ENCODE data around the gene AAR2. TPM values are rescaled to one million over a fixed set of nuclear protein-coding genes. Genes with fewer than 3 reads are reported as not detected.

The AAR2 gene
- total and polyA plus RNA-seq, 2 experiments from 2014 or later = 34.3 to 35.4 TPM

DNA sequence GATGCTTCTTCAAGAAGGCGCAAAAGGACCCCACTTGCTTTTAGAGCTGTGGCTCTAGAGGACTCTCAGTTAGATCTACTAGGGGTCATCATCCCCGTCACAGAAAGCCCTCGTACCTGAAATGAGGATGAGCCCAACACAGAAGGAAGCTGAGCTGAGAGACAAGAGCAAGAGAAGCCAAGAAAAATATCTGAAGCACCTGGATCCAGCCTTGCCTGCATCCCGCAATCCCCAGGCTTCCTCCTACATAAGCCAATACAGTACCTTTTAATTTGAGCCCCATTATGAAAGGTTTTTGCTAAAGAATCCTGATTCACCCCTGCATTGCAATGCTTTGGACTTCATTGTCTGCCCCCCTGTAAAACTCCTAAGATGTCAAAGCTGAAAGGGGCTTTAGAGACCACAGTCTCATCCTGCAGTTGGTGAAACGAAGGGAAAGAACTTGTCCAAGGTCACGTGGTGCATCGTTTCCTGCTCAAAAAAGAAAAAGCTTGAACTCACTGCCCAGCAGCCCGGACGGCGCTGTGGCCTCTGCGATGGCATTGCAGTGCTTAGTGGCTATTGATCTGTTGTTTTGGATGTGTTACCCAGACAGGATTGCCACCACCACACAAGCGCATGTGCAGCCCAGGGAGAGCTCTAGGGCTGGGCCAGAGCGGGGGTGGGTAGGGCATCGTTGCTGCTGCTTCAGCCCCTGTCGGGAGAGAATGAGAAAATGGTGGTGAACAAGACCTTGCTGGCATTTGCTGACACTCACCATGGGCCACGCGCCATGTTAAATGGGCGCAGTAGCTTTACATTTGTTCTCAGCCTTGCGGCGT is 28.4 kb downstream of the AAR2 start:
- no peak overlapping the region for H2AFZ ChIP-seq
- H3K36me3 ChIP-seq (ENCODE audit: low read depth) = no peaks in the 10 kb centered on the region
- no peak overlapping the region for H3K9ac ChIP-seq
- TF ChIP-seq EZH2 (IDR thresholded peaks at IDR 0.05; ENCODE audit: insufficient read depth, poor library complexity, severe bottlenecking) = no peak
- no peak for TF ChIP-seq EZH2phosphoT487 (IDR thresholded peaks at IDR 0.05; ENCODE audit: insufficient read depth, low read depth)
- in situ Hi-C loops (cut with MboI) = no loop called here
- no peaks in the 10 kb centered on the region for H3K9me2 ChIP-seq (ENCODE audit: insufficient read depth)
- H3K4me2 ChIP-seq (ENCODE audit: unreplicated experiment) = no peak overlapping the region
- WGBS, 2 experiments (ENCODE audit: low coverage in 1 of 2, low lambda C conversion rate in 2 of 2, missing lambda C conversion rate in 2 of 2) = 75 to 80% methylated on average over 20 of the region's 20 CpGs
- no peaks in the 10 kb centered on the region for H3K4me1 ChIP-seq (ENCODE audit: insufficient read depth)
- no peaks in the 10 kb centered on the region for H3K9me3 ChIP-seq (ENCODE audit: low read depth)
- no peaks in the 10 kb centered on the region for H3K79me2 ChIP-seq (ENCODE audit: insufficient read depth)
- H3K4me3 ChIP-seq = no peak overlapping the region
- no peak for DNase-seq
- H3K27me3 ChIP-seq (replicated peaks; ENCODE audit: insufficient read depth) = peaks cover 3% of the 10 kb centered on the region; the same call in 1 of the 2 replicates
- H4K20me1 ChIP-seq (ENCODE audit: insufficient read depth) = no peaks in the 10 kb centered on the region
- no peaks in the 10 kb centered on the region for H3F3A ChIP-seq (ENCODE audit: insufficient read depth)
- no peak overlapping the region for H3K27ac ChIP-seq

DNA sequence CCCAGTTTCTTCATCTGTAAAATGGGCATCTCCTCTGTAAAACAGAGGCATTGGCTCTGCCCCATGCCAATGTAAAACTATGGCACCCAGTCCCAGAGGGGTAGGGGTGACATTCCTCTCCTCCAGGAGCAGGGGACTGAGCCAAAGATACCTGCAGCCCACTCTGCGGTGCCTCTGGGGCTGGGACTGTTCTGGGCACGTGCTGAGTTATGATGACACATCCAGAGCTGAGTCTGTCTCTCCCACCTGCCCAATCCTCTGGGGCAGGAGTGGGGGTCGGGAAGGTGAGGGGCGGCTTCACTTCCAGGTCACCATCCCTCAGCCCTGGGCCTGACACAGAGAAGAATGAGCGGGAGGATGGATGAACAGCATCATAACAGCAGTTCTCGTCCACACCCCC is 29.9 kb downstream of the AAR2 start:
- H3K27me3 ChIP-seq (replicated peaks; ENCODE audit: insufficient read depth) = peaks cover 3% of the 10 kb centered on the region; the same call in 1 of the 2 replicates
- H3K4me2 ChIP-seq (ENCODE audit: unreplicated experiment) = no peak overlapping the region
- no peak overlapping the region for H2AFZ ChIP-seq
- H3K27ac ChIP-seq = no peak overlapping the region
- no peaks in the 10 kb centered on the region for H3K9me2 ChIP-seq (ENCODE audit: insufficient read depth)
- no peak overlapping the region for H3K9ac ChIP-seq
- 57 to 59% methylated on average over 4 to 6 of the region's 6 CpGs for WGBS, 2 experiments (ENCODE audit: low coverage in 1 of 2, low lambda C conversion rate in 2 of 2, missing lambda C conversion rate in 2 of 2)
- no peaks in the 10 kb centered on the region for H3K9me3 ChIP-seq (ENCODE audit: low read depth)
- H3K4me3 ChIP-seq = no peak overlapping the region
- DNase-seq = no peak
- TF ChIP-seq EZH2 (IDR thresholded peaks at IDR 0.05; ENCODE audit: insufficient read depth, poor library complexity, severe bottlenecking) (no peak), EZH2phosphoT487 (IDR thresholded peaks at IDR 0.05; ENCODE audit: insufficient read depth, low read depth) (no peak)
- H3K79me2 ChIP-seq (ENCODE audit: insufficient read depth) = no peaks in the 10 kb centered on the region
- in situ Hi-C loops (cut with MboI) = no loop called here
- H4K20me1 ChIP-seq (ENCODE audit: insufficient read depth) = no peaks in the 10 kb centered on the region
- no peaks in the 10 kb centered on the region for H3F3A ChIP-seq (ENCODE audit: insufficient read depth)
- no peaks in the 10 kb centered on the region for H3K36me3 ChIP-seq (ENCODE audit: low read depth)
- no peaks in the 10 kb centered on the region for H3K4me1 ChIP-seq (ENCODE audit: insufficient read depth)

DNA sequence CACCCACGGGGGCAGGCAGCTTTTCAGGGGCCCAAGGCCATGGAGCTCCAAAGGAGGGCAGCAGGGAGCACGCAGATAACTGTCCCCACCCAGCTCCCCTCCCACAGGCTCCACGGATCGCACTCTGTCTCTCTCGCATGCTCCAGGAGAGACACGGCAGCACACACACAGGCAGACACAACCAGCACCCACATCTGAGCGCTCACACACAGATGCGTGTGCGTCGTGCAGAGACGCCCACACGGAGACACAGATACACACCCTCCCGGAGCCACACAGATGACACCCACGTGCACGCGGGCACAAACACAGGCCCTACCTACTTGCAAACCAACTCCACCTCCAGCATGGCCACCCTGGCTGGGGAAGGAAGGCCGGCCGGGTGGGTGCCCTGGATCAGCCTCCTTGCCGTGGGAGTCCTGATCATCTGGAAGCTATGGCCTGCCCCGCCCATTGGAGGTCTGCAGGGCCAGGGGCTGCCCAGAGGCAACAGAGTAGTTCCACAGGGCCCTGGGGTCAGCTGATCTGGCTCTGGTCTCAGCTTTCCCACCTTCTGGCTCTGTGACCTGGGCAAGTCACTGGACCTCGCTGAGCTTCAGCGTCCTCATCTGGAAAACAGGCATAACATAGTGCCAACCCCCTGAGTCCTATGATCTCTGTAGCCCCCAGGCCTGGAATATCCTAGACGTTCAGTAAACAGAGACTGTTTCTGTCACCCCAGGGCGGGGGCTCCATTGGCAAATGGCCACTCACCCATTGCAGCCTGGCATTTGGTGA is 31.5 kb downstream of the AAR2 start:
- TF ChIP-seq EZH2phosphoT487 (IDR thresholded peaks at IDR 0.05; ENCODE audit: insufficient read depth, low read depth) (no peak), EZH2 (IDR thresholded peaks at IDR 0.05; ENCODE audit: insufficient read depth, poor library complexity, severe bottlenecking) (no peak)
- Histone ChIP-seq H3K79me2 (ENCODE audit: insufficient read depth) (no peaks in the 10 kb centered on the region), H2AFZ (no peak overlapping the region), H3K27ac (no peak overlapping the region), H3K4me2 (ENCODE audit: unreplicated experiment) (no peak overlapping the region), H4K20me1 (ENCODE audit: insufficient read depth) (no peaks in the 10 kb centered on the region), H3K9ac (no peak overlapping the region), H3K4me3 (no peak overlapping the region), H3K27me3 (replicated peaks; ENCODE audit: insufficient read depth) (peaks cover 3% of the 10 kb centered on the region; the same call in 1 of the 2 replicates), H3K36me3 (ENCODE audit: low read depth) (no peaks in the 10 kb centered on the region), H3K4me1 (ENCODE audit: insufficient read depth) (no peaks in the 10 kb centered on the region), H3K9me3 (ENCODE audit: low read depth) (no peaks in the 10 kb centered on the region), H3F3A (ENCODE audit: insufficient read depth) (no peaks in the 10 kb centered on the region), H3K9me2 (ENCODE audit: insufficient read depth) (no peaks in the 10 kb centered on the region)
- in situ Hi-C loops (cut with MboI) = no loop called here
- no peak for DNase-seq
- WGBS, 2 experiments (ENCODE audit: low coverage in 1 of 2, low lambda C conversion rate in 2 of 2, missing lambda C conversion rate in 2 of 2) = 60 to 66% methylated on average over 23 to 24 of the region's 24 CpGs

DNA sequence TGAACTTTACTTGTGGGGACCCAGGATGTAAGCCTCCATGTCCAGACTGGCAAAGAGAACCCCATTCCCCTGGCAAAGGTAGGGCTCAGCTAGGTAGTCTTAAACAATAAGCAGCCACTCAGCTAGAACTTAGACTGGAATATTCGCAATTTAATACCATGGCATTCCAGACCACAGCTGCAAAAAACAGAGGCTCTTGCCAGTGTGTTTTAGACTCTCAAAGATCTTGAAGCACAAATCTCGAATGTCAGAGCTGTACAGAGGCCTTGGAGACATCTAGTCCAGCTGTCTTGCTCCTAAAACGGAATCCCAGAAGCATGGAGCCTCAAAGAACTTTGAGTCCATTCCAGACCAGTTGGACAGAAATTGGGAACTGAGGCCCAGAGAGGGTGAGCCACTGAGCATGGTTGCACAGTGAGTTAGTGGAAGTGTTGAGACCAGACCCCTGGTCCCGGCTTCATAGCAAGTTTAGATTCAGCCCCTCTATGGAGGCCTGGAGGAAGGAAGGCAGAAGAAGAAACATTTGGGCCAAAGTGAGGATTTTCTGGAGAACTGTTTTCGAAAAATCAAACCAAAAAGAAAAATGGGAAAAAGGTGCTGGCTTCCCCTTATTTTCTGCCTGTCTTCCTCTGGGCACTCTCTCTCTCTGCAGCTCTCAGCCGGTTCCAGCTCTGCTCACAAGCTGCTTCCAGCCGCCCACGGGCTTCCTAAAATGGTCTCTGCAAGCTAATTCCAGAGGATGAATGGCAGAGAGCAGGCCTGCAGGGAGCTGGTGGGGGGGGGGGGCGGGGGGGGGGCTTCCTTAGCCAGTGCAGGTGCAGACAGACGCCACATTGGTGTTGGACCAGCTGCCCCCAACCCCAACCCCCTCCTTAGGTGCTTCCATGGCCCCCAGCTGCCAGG is 32.4 kb downstream of the AAR2 start:
- Histone ChIP-seq H3K36me3 (ENCODE audit: low read depth) (no peaks in the 10 kb centered on the region), H3K9me2 (ENCODE audit: insufficient read depth) (no peaks in the 10 kb centered on the region), H3K79me2 (ENCODE audit: insufficient read depth) (no peaks in the 10 kb centered on the region), H3K4me2 (ENCODE audit: unreplicated experiment) (no peak overlapping the region), H3K4me3 (no peak overlapping the region), H2AFZ (no peak overlapping the region), H3K4me1 (ENCODE audit: insufficient read depth) (no peaks in the 10 kb centered on the region), H3K27me3 (replicated peaks; ENCODE audit: insufficient read depth) (peaks cover 6% of the 10 kb centered on the region), H3F3A (ENCODE audit: insufficient read depth) (no peaks in the 10 kb centered on the region), H4K20me1 (ENCODE audit: insufficient read depth) (no peaks in the 10 kb centered on the region), H3K9ac (no peak overlapping the region), H3K9me3 (ENCODE audit: low read depth) (no peaks in the 10 kb centered on the region), H3K27ac (no peak overlapping the region)
- TF ChIP-seq EZH2phosphoT487 (IDR thresholded peaks at IDR 0.05; ENCODE audit: insufficient read depth, low read depth) (no peak), EZH2 (IDR thresholded peaks at IDR 0.05; ENCODE audit: insufficient read depth, poor library complexity, severe bottlenecking) (no peak)
- DNase-seq = peak; percentile 35
- 54 to 55% methylated on average over 8 to 9 of the region's 10 CpGs for WGBS, 2 experiments (ENCODE audit: low coverage in 1 of 2, low lambda C conversion rate in 2 of 2, missing lambda C conversion rate in 2 of 2)
- in situ Hi-C loops (cut with MboI) = no loop called here

Measured in GM23248 (cell line).